Measurements from ENCODE around the gene CPA4. TPM values are rescaled to one million over a fixed set of nuclear protein-coding genes. Genes with fewer than 3 reads are reported as not detected.

CPA4 gene
- polyA plus RNA-seq, 1 donor from 2014 or later: 8.9 TPM

DNA sequence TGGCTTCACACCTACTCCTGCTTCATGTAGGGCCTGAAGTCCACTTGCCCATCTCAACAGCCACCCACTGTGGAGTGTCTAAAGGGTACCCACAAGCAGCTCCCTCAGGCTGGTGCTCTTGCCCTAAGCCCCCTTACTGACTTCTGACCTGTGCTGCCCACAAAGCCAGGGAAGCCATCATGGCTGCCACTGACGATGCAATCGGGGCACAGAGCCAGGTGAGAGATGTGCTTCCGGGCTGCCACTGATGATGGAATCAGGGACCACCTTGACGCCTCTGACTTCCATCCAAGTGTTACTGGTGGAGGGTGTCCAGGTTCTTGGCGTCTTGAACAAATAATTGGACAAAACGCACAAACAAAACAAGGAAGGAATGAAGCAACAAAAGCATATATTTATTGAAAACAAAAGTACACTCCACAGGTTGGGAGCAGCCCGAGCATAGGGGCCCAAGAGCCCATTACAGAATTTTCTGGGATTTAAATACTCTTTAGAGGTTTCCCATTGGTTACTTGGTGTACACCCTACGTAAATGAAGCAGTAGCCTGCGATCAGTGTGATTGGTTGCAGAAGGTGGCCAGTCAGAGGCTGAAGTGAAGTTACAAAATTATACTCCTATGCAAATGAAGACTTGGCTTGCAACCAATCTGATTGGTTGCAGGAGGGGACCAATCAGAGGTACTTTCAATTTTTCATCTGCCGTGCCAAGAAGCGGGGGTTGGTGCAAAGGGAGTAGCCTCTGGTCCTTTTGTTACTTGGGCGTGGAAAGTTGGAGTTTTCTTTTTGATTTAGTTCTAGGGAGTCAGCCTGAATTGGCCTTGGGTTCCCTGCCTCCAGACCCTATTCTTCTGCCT lies 21.8 kb upstream of the CPA4 start:
- Histone ChIP-seq H3K79me2 (replicated peaks; ENCODE audit: insufficient read depth, low read length) (peaks cover 8% of the 10 kb centered on the region), H3K27me3 (ENCODE audit: insufficient read depth, low read depth, low read length) (no peaks in the 10 kb centered on the region), H3K4me3 (ENCODE audit: low read length) (no peak overlapping the region), H3K27ac (ENCODE audit: low read length) (peak overlapping the region; percentile 99), H3K36me3 (ENCODE audit: insufficient read depth, low read length) (no peaks in the 10 kb centered on the region), H3K9me2 (ENCODE audit: insufficient read depth, low read length) (no peaks in the 10 kb centered on the region), H3K9me3 (ENCODE audit: low read length) (no peaks in the 10 kb centered on the region), H4K20me1 (ENCODE audit: insufficient read depth) (no peaks in the 10 kb centered on the region), H3K9ac (ENCODE audit: low read length) (peak overlapping the region; percentile 83), H3F3A (ENCODE audit: insufficient read depth, low read length, poor library complexity, severe bottlenecking) (peaks cover 8% of the 10 kb centered on the region), H3K4me2 (ENCODE audit: low read length) (no peak overlapping the region), H2AFZ (ENCODE audit: low read depth, low read length) (no peak overlapping the region)
- TF ChIP-seq EP300 (conservative IDR thresholded peaks at IDR 0.05; ENCODE audit: poor library complexity, severe bottlenecking) (no peak), RAD21 (conservative IDR thresholded peaks at IDR 0.05) (no peak), SMC3 (conservative IDR thresholded peaks at IDR 0.05; ENCODE audit: poor library complexity) (no peak), MXI1 (conservative IDR thresholded peaks at IDR 0.05; ENCODE audit: poor library complexity, severe bottlenecking) (no peak), EZH2 (IDR thresholded peaks at IDR 0.05; ENCODE audit: borderline replicate concordance, insufficient read depth, low read length, poor library complexity, severe bottlenecking) (no peak), TAF1 (IDR thresholded peaks at IDR 0.05; ENCODE audit: low read depth) (no peak)
- TF ChIP-seq, protein P1, sequence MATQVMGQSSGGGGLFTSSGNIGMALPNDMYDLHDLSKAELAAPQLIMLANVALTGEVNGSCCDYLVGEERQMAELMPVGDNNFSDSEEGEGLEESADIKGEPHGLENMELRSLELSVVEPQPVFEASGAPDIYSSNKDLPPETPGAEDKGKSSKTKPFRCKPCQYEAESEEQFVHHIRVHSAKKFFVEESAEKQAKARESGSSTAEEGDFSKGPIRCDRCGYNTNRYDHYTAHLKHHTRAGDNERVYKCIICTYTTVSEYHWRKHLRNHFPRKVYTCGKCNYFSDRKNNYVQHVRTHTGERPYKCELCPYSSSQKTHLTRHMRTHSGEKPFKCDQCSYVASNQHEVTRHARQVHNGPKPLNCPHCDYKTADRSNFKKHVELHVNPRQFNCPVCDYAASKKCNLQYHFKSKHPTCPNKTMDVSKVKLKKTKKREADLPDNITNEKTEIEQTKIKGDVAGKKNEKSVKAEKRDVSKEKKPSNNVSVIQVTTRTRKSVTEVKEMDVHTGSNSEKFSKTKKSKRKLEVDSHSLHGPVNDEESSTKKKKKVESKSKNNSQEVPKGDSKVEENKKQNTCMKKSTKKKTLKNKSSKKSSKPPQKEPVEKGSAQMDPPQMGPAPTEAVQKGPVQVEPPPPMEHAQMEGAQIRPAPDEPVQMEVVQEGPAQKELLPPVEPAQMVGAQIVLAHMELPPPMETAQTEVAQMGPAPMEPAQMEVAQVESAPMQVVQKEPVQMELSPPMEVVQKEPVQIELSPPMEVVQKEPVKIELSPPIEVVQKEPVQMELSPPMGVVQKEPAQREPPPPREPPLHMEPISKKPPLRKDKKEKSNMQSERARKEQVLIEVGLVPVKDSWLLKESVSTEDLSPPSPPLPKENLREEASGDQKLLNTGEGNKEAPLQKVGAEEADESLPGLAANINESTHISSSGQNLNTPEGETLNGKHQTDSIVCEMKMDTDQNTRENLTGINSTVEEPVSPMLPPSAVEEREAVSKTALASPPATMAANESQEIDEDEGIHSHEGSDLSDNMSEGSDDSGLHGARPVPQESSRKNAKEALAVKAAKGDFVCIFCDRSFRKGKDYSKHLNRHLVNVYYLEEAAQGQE (IDR thresholded peaks at IDR 0.05; ENCODE audit: borderline replicate concordance): no peak
- TF ChIP-seq, protein P2, sequence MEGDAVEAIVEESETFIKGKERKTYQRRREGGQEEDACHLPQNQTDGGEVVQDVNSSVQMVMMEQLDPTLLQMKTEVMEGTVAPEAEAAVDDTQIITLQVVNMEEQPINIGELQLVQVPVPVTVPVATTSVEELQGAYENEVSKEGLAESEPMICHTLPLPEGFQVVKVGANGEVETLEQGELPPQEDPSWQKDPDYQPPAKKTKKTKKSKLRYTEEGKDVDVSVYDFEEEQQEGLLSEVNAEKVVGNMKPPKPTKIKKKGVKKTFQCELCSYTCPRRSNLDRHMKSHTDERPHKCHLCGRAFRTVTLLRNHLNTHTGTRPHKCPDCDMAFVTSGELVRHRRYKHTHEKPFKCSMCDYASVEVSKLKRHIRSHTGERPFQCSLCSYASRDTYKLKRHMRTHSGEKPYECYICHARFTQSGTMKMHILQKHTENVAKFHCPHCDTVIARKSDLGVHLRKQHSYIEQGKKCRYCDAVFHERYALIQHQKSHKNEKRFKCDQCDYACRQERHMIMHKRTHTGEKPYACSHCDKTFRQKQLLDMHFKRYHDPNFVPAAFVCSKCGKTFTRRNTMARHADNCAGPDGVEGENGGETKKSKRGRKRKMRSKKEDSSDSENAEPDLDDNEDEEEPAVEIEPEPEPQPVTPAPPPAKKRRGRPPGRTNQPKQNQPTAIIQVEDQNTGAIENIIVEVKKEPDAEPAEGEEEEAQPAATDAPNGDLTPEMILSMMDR (IDR thresholded peaks at IDR 0.05; ENCODE audit: poor library complexity, severe bottlenecking): no peak

DNA sequence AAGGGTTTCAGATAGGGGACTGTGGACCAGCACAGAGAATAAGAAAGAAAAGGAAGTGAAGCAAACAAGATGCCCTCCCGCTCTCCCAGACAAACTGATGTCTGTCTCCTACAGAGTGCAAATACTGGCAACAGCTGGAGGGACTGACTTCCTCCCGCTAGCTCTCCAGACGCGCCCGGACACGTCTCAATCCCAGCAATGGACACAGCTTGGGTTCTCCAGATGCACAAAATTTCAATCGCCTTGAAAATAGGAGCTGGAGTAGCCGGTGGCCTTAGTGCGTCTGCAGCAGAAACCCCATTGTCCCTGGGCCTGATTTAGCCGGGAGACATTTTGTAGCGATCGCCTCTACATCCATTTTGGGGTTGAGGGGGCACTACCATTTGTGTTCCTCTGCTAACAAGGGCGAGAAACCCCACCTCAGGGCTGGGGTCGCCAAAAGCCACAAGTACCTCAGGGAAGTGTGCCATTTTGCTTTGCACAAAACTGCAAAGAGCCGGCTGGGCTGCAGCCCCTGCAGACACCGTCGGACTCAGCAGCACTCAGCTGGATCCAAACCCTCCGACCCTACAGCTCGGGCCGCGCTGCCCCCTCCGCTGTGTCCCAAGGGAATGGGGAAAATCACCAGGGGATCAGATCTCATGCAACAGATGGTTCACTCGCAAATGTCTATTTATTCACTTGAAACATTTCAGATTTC lies 20.4 kb upstream of the CPA4 start:
- Histone ChIP-seq H3K27ac (ENCODE audit: low read length) (peak overlapping the region; percentile 99), H2AFZ (ENCODE audit: low read depth, low read length) (no peak overlapping the region), H3K36me3 (ENCODE audit: insufficient read depth, low read length) (no peaks in the 10 kb centered on the region), H4K20me1 (ENCODE audit: insufficient read depth) (no peaks in the 10 kb centered on the region), H3K9ac (ENCODE audit: low read length) (peak overlapping the region; percentile 83), H3K9me3 (ENCODE audit: low read length) (no peaks in the 10 kb centered on the region), H3K4me3 (ENCODE audit: low read length) (peak overlapping the region; percentile 56), H3K9me2 (ENCODE audit: insufficient read depth, low read length) (no peaks in the 10 kb centered on the region), H3F3A (ENCODE audit: insufficient read depth, low read length, poor library complexity, severe bottlenecking) (peaks cover 14% of the 10 kb centered on the region), H3K4me2 (ENCODE audit: low read length) (peak overlapping the region; percentile 49), H3K27me3 (ENCODE audit: insufficient read depth, low read depth, low read length) (no peaks in the 10 kb centered on the region), H3K79me2 (replicated peaks; ENCODE audit: insufficient read depth, low read length) (peaks cover 8% of the 10 kb centered on the region)
- no peak for TF ChIP-seq POLR2AphosphoS5 (IDR thresholded peaks at IDR 0.05)
- TF ChIP-seq MXI1 (conservative IDR thresholded peaks at IDR 0.05; ENCODE audit: poor library complexity, severe bottlenecking): peak; percentile 17
